ENCODE measurements around the gene TRIM65.

GRCh38 chr17:75917917-75918445 is 21.2 kb upstream of the TRIM65 start:
- TF ChIP-seq CTCF (IDR thresholded peaks at IDR 0.05; ENCODE audit: low read depth, low read length, poor library complexity, severe bottlenecking) (no peak), EZH2phosphoT487 (IDR thresholded peaks at IDR 0.05; ENCODE audit: borderline replicate concordance, low read length) (no peak)

Measured in DOHH2 (cell line).